ENCODE measurements around the gene RBM33. TPM values are rescaled to one million over a fixed set of nuclear protein-coding genes. Genes with fewer than 3 reads are reported as not detected.

The RBM33 gene
- total RNA-seq, 1 experiment from 2014 or later: 81.8 TPM

DNA sequence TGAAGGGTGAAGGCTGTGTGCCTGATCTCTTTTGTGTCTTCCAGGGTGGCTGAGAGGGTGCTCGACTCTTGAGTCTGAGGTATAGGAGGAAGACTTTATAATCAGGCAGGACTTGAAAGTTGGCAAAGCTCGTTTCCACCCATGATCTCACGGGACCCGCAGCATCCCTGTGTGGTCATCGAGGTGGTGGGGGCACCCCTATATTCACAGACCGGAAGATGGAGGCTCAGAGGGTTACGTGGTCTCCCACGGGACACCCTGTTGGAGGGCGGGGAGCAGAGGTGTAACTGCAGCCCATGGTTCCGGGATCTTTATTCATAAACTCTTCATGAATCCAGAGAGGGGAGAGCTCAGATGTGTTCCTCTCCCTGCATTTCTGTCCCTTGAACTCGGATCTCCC, 177.4 kb downstream of the RBM33 start (continued):
- TF ChIP-seq AR (CRISPR knock-in tag; IDR thresholded peaks at IDR 0.05) (no peak), CBFB (CRISPR knock-in tag; IDR thresholded peaks at IDR 0.05; ENCODE audit: low read depth) (no peak)

DNA sequence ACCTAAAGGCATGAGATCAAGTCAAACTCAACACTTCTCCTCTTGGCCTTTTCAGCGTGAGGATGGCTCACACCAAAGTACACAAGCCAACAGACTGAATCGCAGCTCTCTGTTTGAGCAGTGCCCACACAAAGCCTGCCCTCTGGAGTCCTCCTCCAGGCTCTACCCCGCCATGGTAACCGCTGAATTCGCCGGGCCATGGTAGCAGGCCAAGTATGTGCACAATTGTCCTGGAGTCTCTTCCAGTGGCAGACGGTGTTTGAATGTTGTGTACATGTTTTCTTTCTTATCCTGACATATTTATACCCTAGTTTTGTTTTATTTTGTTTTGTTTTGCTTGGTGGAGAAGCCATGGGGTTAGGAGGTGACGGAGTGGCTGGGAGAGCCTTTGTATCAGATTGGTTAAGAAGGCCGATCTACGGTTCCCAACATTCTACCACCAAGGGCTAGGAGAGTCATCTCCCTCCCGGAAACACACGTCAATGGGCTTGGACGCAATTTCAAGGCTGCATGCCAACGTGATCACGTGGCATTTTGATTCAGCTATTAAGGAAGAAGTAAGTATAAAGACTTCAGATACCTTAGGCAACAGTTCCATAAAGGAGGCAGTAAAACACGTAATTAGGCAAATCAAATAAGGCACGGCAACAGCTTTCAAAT, 179.9 kb downstream of the RBM33 start:
- ATAC-seq: no peak
- no peak overlapping the region for H3K4me3 Mint-ChIP-seq
- CTCF ChIA-PET: interaction anchor here (1.0 kb wide), 1 partner anchor 54 kb away, joined by 3 read pairs; no protein-coding TSS in a partner anchor

More for the DNA sequence above, 179.9 kb downstream of the RBM33 start:
- H3K4me1 Mint-ChIP-seq: no peaks in the 10 kb centered on the region
- no peak overlapping the region for H3K27ac Mint-ChIP-seq
- no peaks in the 10 kb centered on the region; the same call in 1 of the 2 replicates for H3K27me3 Mint-ChIP-seq (ENCODE audit: low read depth)
- H3K9me3 Mint-ChIP-seq: peaks cover 15% of the 10 kb centered on the region
- DNase-seq (ENCODE audit: low spot score): no peak
- no peak for TF ChIP-seq STAT6 (CRISPR knock-in tag; conservative IDR thresholded peaks at IDR 0.05; ENCODE audit: low read depth)
- no peak for TF ChIP-seq NR1H2 (CRISPR knock-in tag; IDR thresholded peaks at IDR 0.05)
- no peak for TF ChIP-seq SOX15 (CRISPR knock-in tag; IDR thresholded peaks at IDR 0.05)
- TF ChIP-seq, protein P1, sequence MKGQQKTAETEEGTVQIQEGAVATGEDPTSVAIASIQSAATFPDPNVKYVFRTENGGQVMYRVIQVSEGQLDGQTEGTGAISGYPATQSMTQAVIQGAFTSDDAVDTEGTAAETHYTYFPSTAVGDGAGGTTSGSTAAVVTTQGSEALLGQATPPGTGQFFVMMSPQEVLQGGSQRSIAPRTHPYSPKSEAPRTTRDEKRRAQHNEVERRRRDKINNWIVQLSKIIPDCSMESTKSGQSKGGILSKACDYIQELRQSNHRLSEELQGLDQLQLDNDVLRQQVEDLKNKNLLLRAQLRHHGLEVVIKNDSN (CRISPR knock-in tag; IDR thresholded peaks at IDR 0.05): no peak
- TF ChIP-seq ZNF281 (CRISPR knock-in tag; IDR thresholded peaks at IDR 0.05): no peak
- no peak for TF ChIP-seq ZNF138 (CRISPR knock-in tag; conservative IDR thresholded peaks at IDR 0.05)
- TF ChIP-seq ZNF121 (CRISPR knock-in tag; IDR thresholded peaks at IDR 0.05): no peak
- TF ChIP-seq JUN (CRISPR knock-in tag; IDR thresholded peaks at IDR 0.05): no peak
- no peak for TF ChIP-seq E2F1 (CRISPR knock-in tag; IDR thresholded peaks at IDR 0.05)
- TF ChIP-seq MYBL2 (CRISPR knock-in tag; IDR thresholded peaks at IDR 0.05): no peak
- TF ChIP-seq ZNF512 (CRISPR knock-in tag; IDR thresholded peaks at IDR 0.05; ENCODE audit: borderline replicate concordance): no peak
- no peak for TF ChIP-seq ZNF396 (CRISPR knock-in tag; IDR thresholded peaks at IDR 0.05; ENCODE audit: borderline replicate concordance)
- TF ChIP-seq, protein P2, sequence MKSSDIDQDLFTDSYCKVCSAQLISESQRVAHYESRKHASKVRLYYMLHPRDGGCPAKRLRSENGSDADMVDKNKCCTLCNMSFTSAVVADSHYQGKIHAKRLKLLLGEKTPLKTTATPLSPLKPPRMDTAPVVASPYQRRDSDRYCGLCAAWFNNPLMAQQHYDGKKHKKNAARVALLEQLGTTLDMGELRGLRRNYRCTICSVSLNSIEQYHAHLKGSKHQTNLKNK (CRISPR knock-in tag; IDR thresholded peaks at IDR 0.05): no peak
- TF ChIP-seq FOXK1 (CRISPR knock-in tag; IDR thresholded peaks at IDR 0.05): no peak
- no peak for TF ChIP-seq ATF3 (CRISPR knock-in tag; conservative IDR thresholded peaks at IDR 0.05)
- TF ChIP-seq, protein P3, sequence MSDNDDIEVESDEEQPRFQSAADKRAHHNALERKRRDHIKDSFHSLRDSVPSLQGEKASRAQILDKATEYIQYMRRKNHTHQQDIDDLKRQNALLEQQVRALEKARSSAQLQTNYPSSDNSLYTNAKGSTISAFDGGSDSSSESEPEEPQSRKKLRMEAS (CRISPR knock-in tag; IDR thresholded peaks at IDR 0.05): no peak
- TF ChIP-seq HMGA2 (CRISPR knock-in tag; IDR thresholded peaks at IDR 0.05): no peak
- POLR2A ChIA-PET: no interaction called here
- H3K36me3 Mint-ChIP-seq: no peaks in the 10 kb centered on the region

Data from WTC11 (cell line).